GOT3 (cell line): ENCODE results near the gene WDFY2.
A peak's percentile ranks its signal among the peaks of the same experiment; 100 is the strongest.
"Not testable (repeated sequence)": the region's sequence is repeated elsewhere in the genome, so short reads cannot be mapped to it uniquely, and the experiment has no call there.

Experiments used
- DNase-seq: peaks from one replicate; lab custom pipeline; 2025; ENCODE audit warnings: mixed read lengths; lab: John Stamatoyannopoulos, UW

Gene WDFY2, protein sequence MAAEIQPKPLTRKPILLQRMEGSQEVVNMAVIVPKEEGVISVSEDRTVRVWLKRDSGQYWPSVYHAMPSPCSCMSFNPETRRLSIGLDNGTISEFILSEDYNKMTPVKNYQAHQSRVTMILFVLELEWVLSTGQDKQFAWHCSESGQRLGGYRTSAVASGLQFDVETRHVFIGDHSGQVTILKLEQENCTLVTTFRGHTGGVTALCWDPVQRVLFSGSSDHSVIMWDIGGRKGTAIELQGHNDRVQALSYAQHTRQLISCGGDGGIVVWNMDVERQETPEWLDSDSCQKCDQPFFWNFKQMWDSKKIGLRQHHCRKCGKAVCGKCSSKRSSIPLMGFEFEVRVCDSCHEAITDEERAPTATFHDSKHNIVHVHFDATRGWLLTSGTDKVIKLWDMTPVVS

GRCh38 chr13:51583875-51584730 is at the start of gene WDFY2:
Gene WDFY2, plus strand, starts transcription at chr13:51584462. Its CDS starts 226 bp downstream, at chr13:51584688.
- DNase-seq = peak; percentile 98

GRCh38 chr13:51538591-51539179 is 45.6 kb upstream of the WDFY2 start:
- DNase-seq = no peak

GRCh38 chr13:51539887-51540286 is 44.4 kb upstream of the WDFY2 start:
- no peak for DNase-seq

- DNase-seq = no peak
Observed at GRCh38 chr13:51541037-51541436, 43.2 kb upstream of the WDFY2 start.

DNA sequence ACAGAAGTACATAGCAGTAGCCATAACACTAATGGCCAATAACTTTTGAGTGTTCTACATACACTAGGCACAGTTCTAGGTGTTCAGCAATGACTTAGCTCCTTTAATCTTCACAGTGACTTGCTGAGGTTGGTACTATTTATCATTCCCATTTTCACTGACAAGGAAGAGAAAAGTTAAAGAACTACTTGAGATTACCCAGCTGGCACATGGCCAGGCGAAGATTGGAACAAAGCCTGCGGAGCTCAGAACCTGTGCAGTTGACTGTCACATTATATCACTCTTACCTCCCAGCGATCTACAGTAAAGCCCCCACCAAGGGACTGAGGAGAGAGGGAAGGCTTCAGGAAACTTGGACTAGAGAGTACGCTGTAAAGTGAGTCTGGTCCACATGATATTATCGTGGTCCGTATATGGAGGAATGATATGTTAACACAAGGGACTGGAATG is 42.4 kb upstream of the WDFY2 start:
- DNase-seq = no peak

DNA sequence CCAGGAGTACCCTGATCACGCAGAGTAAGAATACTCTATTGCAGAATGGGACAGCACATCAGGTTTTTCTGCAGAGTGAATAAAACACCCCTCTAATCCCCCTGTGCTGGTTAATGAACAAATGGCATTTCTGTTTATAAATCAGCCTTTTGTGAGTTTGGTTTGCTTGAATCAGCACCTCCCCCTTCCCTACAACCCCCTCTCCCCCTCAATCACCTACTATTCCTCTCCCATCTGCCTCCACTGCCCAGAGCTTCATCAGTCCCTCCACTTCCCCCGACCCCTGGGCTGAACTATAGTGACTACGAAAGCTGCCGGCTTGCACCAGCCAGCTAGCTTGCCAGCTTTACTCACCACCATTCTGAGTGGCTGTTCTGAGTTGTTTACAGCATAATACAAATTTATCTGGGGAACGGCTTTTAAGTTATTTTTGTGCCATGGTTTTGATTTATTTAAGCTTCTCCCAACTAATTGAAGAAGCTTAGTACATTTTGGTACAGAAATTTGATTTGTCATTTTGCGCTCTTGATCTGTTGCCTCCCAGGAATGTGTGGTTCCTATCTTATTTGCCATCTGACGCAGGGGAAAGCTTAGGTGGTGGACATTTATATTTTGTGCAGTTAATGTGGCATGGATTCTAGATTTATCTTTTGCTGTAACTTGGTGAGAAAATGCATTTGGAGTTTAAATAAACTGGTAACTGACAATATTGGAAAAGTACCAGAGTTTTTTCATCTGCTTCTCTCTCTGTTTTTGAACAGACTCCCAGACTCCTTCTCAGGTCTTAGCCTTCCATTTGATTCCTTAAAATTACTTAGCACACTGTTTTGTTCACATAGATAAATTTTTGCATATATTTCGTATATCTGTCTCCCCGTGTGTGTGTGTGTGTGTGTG is 41.7 kb upstream of the WDFY2 start:
- DNase-seq = no peak

DNA sequence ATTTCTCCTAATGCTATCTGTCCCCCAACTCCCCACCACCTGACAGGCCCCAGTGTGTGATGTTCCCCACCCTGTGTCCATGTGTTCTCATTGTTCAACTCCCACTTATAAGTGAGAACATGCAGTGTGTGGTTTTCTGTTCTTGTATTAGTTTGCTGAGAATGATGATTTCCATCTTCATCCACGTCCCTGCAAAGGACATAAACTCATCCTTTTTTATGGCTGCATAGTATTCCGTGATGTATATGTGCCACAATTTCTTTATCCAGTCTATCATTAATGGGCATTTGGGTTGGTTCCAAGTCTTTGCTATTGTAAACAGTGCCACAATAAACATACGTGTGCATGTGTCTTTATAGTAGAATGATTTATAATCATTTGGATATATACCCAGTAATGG is 38.8 kb upstream of the WDFY2 start:
- DNase-seq = not testable (repeated sequence)

GRCh38 chr13:51547425-51548176 is 36.7 kb upstream of the WDFY2 start:
- DNase-seq = no peak

GRCh38 chr13:51549050-51549449 is 35.2 kb upstream of the WDFY2 start:
- no peak for DNase-seq

DNA sequence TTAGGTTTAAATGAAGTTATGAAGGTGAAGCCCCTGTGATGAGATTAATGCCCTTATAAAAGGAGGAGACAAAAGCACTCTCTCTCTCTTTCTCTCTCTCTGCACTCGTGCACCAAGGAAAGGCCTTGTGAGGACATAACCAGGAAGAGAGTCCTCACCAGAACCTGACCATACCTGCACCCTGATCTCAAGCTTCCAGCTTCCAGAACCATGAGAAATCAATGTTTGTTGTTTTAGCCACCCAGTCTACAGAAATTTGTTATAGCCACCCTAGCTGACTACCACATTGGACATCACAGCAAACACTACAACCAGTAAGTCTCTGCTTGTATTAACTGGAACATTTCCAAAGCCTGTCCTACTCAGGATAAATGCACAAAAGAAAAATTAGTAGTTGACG is 34.7 kb upstream of the WDFY2 start:
- no peak for DNase-seq

DNA sequence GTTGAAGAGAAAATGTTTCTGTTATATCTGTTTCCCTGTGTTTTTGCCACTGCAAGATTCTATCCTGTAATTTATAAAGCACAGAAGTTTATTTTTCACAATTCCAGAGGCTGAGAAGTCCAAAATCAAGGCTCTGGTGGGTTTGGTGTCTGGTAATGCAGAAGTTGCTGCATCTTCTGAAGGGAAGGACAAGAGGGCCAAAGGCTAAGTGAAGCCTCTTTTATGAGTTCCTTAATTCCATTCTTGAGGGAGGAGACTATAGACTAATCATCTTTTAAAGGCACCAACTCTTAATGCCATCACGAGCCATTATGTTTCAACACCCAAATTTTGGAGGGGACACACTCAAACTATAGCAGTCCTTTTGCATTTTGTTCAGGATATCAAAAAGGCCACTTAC is 34.1 kb upstream of the WDFY2 start:
- DNase-seq = no peak

- DNase-seq = no peak
Observed at GRCh38 chr13:51551416-51551815, 32.8 kb upstream of the WDFY2 start.

DNA sequence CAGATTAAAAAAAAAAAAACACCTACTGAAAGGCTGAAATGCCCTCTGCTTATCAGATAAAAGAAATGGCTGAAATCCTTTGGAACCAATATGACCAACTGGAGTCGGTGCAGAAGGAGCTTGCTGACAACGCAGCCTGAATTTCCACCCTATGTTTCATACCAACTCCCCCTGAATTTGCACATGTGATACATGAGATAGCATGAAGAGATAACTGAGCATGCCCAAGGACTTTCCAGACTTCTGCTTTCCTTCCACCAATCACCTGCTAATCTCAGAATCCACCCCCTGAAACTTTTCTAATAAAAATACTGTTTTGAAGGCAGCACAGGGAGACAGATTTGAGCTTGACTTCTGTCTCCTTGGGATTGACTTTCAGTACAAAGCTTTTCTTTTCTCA is 32.2 kb upstream of the WDFY2 start:
- DNase-seq = no peak

- DNase-seq = no peak
Observed at GRCh38 chr13:51553531-51553930, 30.7 kb upstream of the WDFY2 start.

- no peak for DNase-seq
Observed at GRCh38 chr13:51556740-51557139, 27.5 kb upstream of the WDFY2 start.

DNA sequence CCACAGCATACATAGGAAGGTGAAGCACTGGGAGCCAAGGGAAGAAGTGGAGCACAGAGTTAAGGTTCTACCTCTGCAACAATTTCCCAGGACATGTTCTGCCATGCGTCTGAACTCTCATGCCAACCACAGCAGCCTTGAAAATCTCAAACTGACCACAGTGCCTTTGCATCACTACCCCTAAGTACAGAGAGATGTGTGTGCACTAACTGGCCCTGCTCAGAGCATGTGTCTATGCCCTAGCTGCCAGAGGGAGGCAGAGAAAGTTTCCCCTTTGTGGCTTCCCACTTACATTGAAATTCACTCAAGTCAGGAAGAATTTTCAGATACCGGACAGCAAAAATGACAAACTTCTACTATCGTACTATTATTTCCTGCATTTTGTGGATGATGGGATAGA is 26.8 kb upstream of the WDFY2 start:
- DNase-seq = no peak

DNA sequence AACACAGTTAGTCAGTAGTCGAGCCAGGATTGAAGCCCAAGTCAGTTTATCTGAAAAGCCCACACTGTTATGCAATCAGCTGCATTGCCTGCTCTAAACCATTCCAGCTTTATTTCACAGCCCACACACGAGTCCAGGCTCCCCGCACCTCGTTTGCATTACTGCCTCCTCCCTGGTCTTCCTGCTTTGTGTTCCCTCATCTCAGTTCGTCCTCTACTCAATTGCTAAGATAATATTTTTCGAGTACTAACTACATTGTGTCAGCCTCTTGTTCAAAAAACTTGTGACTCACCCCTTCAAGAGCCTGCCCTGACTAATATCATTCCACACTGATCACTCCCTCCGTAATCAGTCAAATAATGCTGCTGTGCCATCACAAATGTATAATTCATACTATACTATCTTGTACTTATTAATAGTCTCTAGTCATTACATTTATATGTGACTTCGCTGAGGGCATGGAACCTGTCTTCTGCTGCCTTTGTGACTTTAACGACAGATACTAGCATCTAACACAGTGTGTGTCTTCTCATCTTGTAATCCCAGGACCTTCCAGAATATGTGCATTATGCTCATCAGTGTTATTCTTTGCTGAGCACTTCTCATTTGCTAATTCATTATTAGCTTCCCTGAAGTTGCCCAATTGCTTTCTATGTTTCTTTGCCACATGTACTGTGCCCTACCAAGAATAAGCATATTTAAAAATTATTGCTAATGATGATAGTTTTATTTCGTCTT is 26.2 kb upstream of the WDFY2 start:
- no peak for DNase-seq

DNA sequence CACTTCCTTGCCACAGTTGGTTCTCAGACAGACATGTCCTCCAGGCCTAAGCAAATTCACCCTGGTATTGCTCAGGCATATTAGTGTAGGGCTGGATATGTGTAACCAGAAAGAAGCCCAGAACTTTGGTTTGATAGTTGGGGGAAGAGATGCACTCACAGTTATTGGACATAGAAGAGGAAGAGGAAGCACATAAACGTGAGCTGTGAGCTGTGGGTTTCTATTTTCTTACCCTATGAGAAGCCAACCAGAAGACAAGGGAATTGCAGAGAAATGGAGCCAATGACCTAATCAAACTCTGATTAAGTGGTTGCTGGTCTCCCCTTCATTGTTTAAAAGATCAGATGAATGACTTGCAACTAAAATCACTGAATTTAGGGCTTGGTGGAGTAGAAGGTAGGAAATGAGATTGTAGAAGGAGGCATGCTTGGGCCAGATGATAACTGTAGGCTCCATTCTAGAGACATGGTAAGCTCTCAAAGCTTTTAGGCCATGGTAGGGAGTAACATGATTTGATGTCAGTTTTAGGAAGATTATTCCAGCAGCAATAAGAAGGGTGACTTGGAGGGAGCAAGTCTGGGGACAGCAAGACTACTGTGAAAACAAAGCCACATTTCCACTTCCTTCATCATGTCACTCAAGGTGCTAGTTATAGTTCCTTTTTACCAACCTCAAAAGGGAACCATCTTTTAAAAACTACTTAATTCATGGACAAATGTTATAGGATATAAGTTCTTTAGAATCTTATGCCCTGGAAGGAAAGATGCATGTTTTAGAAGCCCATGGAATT is 24.1 kb upstream of the WDFY2 start:
- DNase-seq = no peak

- no peak for DNase-seq
Observed at GRCh38 chr13:51562011-51562671, 22.1 kb upstream of the WDFY2 start.
